B cell (primary cell): ENCODE data around the gene TMEM207.

Experiments used
- CTCF ChIP-seq: fragments of 200-600 bp; IDR thresholded peaks from one replicate; pipeline ENCODE4 v1.8.0; 2022; ENCODE audit warnings: antibody characterized with exemption, mild to moderate bottlenecking
- EZH2 ChIP-seq: IDR thresholded peaks from 2 replicates; pipeline ENCODE4 v1.6.1; 2012; ENCODE audit warnings: borderline replicate concordance, low read depth, mild to moderate bottlenecking, moderate library complexity, low read length; ENCODE audit not compliant: insufficient read depth, poor library complexity, severe bottlenecking

- TF ChIP-seq CTCF: no peak
- TF ChIP-seq EZH2: no peak
These were observed 37.4 kb upstream of the TMEM207 start for GRCh38 chr3:190486908-190487607.
